B cell (primary cell): Measurements from ENCODE around the gene NOG.

Source experiments
- CTCF ChIP-seq: fragments of 200-600 bp; IDR thresholded peaks from one replicate; pipeline ENCODE4 v1.8.0; 2022; ENCODE audit warnings: antibody characterized with exemption, mild to moderate bottlenecking
- EZH2 ChIP-seq: IDR thresholded peaks from 2 replicates; pipeline ENCODE4 v1.6.1; 2012; ENCODE audit warnings: borderline replicate concordance, low read depth, mild to moderate bottlenecking, moderate library complexity, low read length; ENCODE audit not compliant: insufficient read depth, poor library complexity, severe bottlenecking

- TF ChIP-seq CTCF (no peak), EZH2 (no peak)
These were observed 22.7 kb downstream of the NOG start for GRCh38 chr17:56616239-56616638.
